K562 (cell line): Measurements from ENCODE around the gene KRTAP26-1. TPM values are rescaled to one million over a fixed set of nuclear protein-coding genes. Genes with fewer than 3 reads are reported as not detected.

Experiments
- ATAC-seq: fragments of 200-7000 bp; cut with Tn5 transposase; 3 replicates; pipeline ENCODE4 v1.9.1; 2020; ENCODE audit warnings: moderate library complexity
- BruUV-seq: library from RNA; stranded (reverse); fragments of 400-500 nt; replicated peaks from 2 replicates; lab custom pipeline; 2021; lab: Mats Ljungman, UMichigan
- CTCF ChIA-PET: fragments of 300-600 bp; formaldehyde crosslinking; extraction: SDS; loops from one replicate; lab custom pipeline; 2021; ENCODE audit warnings: low intra/inter-chr PET ratio; lab: Yijun Ruan, JAX
- POLR2A ChIA-PET: fragments of 300-600, 350-650 bp; sonication (Branson Sonifier 250); formaldehyde crosslinking; extraction: SDS; loops from one replicate; lab custom pipeline; 2021; ENCODE audit warnings: antibody characterized with exemption, inconsistent platforms; lab: Yijun Ruan, JAX
- DNase-seq, 4 experiments: peaks; one replicate each; pipeline versions ENCODE4 v3.0.0 to v3.0.0-alpha.2; 2011 to 2018; ENCODE audit warnings: low spot score in 3 of 4, mixed read lengths in 3 of 4; ENCODE audit errors: extremely low read depth in 1 of 4
- FAIRE-seq: peaks from 2 replicates; lab custom pipeline; 2011; peaks lifted over from hg19 to GRCh38; lab: Jason Lieb, UNC
- H2AFZ ChIP-seq: 2 replicates; pipeline ENCODE4 v1.6.0; 2011; ENCODE audit warnings: low read depth, low read length, control low read depth, inconsistent platforms
- H3K27ac ChIP-seq: fragments of 200-600 bp; 3 replicates; pipeline ENCODE4 v1.8.0; 2011; ENCODE audit warnings: low read depth, mild to moderate bottlenecking, control low read depth, inconsistent platforms, low read length, moderate library complexity, mixed read lengths; ENCODE audit errors: extremely low read depth
- H3K27me3 ChIP-seq, 2 experiments: fragments of 300-600 bp in 1 of 2; 2 replicates in 1 of 2; 3 replicates in 1 of 2; pipeline versions ENCODE4 v1.6.0 to v1.8.0; 2011; ENCODE audit warnings: inconsistent platforms in 2 of 2, low read length in 2 of 2, mild to moderate bottlenecking in 1 of 2, mixed read lengths in 1 of 2, moderate library complexity in 1 of 2; ENCODE audit not compliant: control insufficient read depth in 2 of 2, insufficient read depth in 2 of 2
- H3K36me3 ChIP-seq: fragments of 300-600 bp; 3 replicates; pipeline ENCODE4 v1.8.0; 2011; ENCODE audit warnings: mild to moderate bottlenecking, low read length, inconsistent platforms; ENCODE audit not compliant: control insufficient read depth, insufficient read depth
- H3K4me1 ChIP-seq, 2 experiments: fragments of 200-600 bp in 1 of 2; replicated peaks in 1 of 2; 2 replicates in 1 of 2; 3 replicates in 1 of 2; pipeline versions ENCODE4 v1.5.1 to v1.8.0; 2011; ENCODE audit warnings: inconsistent platforms in 2 of 2, low read length in 2 of 2, mild to moderate bottlenecking in 1 of 2, mixed read lengths in 1 of 2, moderate library complexity in 1 of 2; ENCODE audit not compliant: control insufficient read depth in 2 of 2, insufficient read depth in 2 of 2
- H3K4me2 ChIP-seq: 2 replicates; pipeline ENCODE4 v1.6.1; 2011; ENCODE audit warnings: low read length, control low read depth, inconsistent platforms, mixed read lengths; ENCODE audit not compliant: insufficient read depth
- H3K4me3 ChIP-seq: fragments of 200-600 bp; sonication (generic), shearing (Covaris generic); 2 replicates; pipeline ENCODE4 v1.5.1; 2016; ENCODE audit warnings: control low read depth, inconsistent platforms
- H3K79me2 ChIP-seq: fragments of 200-600 bp; 3 replicates; pipeline ENCODE4 v1.8.0; 2011; ENCODE audit warnings: low read length, inconsistent platforms; ENCODE audit not compliant: control insufficient read depth, insufficient read depth
- H3K9ac ChIP-seq, 2 experiments: 2 replicates each; pipeline versions ENCODE4 v1.6.0 to v1.6.1; 2011; ENCODE audit warnings: low read depth in 2 of 2, low read length in 2 of 2, control low read depth in 1 of 2, inconsistent platforms in 1 of 2, mild to moderate bottlenecking in 1 of 2, mixed read lengths in 1 of 2; ENCODE audit not compliant: insufficient read depth in 1 of 2
- H3K9me1 ChIP-seq: one replicate; pipeline ENCODE4 v1.6.0; 2011; ENCODE audit warnings: inconsistent platforms, mild to moderate bottlenecking, low read length, moderate library complexity; ENCODE audit not compliant: control insufficient read depth, insufficient read depth
- H3K9me3 ChIP-seq: replicated peaks from 2 replicates; pipeline ENCODE4 v1.5.1; 2011; ENCODE audit warnings: low read depth, low read length, inconsistent platforms; ENCODE audit not compliant: control insufficient read depth, insufficient read depth
- H4K20me1 ChIP-seq: replicated peaks from 2 replicates; pipeline ENCODE4 v1.6.1; 2011; ENCODE audit warnings: low read length, inconsistent platforms, mixed read lengths; ENCODE audit not compliant: control insufficient read depth, insufficient read depth
- FOXM1 ChIP-seq, 2 experiments: fragments of 450-650 bp in 1 of 2; sonication (generic) in 1 of 2; formaldehyde crosslinking in 1 of 2; IDR thresholded peaks; 2 replicates each; pipeline versions ENCODE4 v1.6.1 to v1.9.0; 2017 to 2022; ENCODE audit warnings: low read depth in 2 of 2, mild to moderate bottlenecking in 2 of 2, missing genetic modification reagents in 1 of 2, moderate library complexity in 1 of 2
- MED1 ChIP-seq: sonication (generic); formaldehyde crosslinking; IDR thresholded peaks from 2 replicates; pipeline ENCODE4 v1.8.1; 2023; ENCODE audit warnings: missing genetic modification reagents, borderline replicate concordance
- ZBTB8A ChIP-seq: fragments of 450-650 bp; IDR thresholded peaks from 2 replicates; pipeline ENCODE4 v1.6.1; 2018; ENCODE audit warnings: mild to moderate bottlenecking, moderate library complexity; ENCODE audit not compliant: partially characterized antibody
- ZHX1 ChIP-seq: fragments of 150-350 bp; conservative IDR thresholded peaks from 2 replicates; pipeline ENCODE4 v1.6.1; 2014; ENCODE audit warnings: low read length
- ZNF398 ChIP-seq: fragments of 250-450 bp; sonication (Bioruptor Pico); IDR thresholded peaks from 2 replicates; pipeline ENCODE4 v1.8.0; 2021; ENCODE audit warnings: moderate library complexity, mild to moderate bottlenecking, inconsistent platforms
- ZNF444 ChIP-seq: fragments of 250-450 bp; sonication (Bioruptor Pico); IDR thresholded peaks from 2 replicates; pipeline ENCODE4 v1.4.0; 2020; ENCODE audit warnings: mild to moderate bottlenecking, moderate library complexity
- WGBS: fragments of 100-300 bp; shearing (Covaris generic); methylation state at CpG from one replicate; pipeline ENCODE4 v1.1.6; 2016; ENCODE audit warnings: low coverage, mixed read lengths; ENCODE audit not compliant: insufficient coverage; ENCODE audit errors: missing lambda C conversion rate; 5-methylcytosine and 5-hydroxymethylcytosine counted together
- in situ Hi-C: fragments of 300-500 bp; cut with MboI; formaldehyde crosslinking; loops from 4 replicates; pipeline ENCODE4 v1.15.0; 2018; ENCODE audit warnings: inconsistent platforms, mixed read lengths
- intact Hi-C: fragments of 100-400 bp; cut with micrococcal nuclease; formaldehyde crosslinking; loops from 2 replicates; pipeline ENCODE4 v1.14.2; 2022
- polyA plus RNA-seq, 8 experiments: library from polyadenylated mRNA; depleted of rRNA in 4 of 8; stranded (reverse) in 5 of 8; unstranded in 3 of 8; fragments of >200 nt; fragmentation: Nextera tagmentation in 2 of 8; fragmentation: Illumina TruSeq in 1 of 8; extraction: Ambion mirVana in 2 of 8; extraction: Trizol in 1 of 8; gene quantifications; 2 replicates each; pipeline versions ENCODE4 v1.2.1 to v1.2.3, GENCODE V29; 2011 to 2014; ENCODE audit warnings: inconsistent platforms in 1 of 8, missing spikeins in 1 of 8
- total RNA-seq, 7 experiments: library from RNA; depleted of rRNA in 6 of 7; stranded (reverse); fragments of >200 nt in 6 of 7; fragmentation: Illumina TruSeq in 2 of 7; extraction: Trizol in 2 of 7; gene quantifications; 2 replicates each; pipeline versions ENCODE4 v1.2.1 to v1.2.3, GENCODE V29; 2011 to 2021; ENCODE audit warnings: low replicate concordance in 1 of 7

The KRTAP26-1 gene
- total and polyA plus RNA-seq, 9 of the 15 experiments (the other 6 are each of a cell fraction or from before 2014, with no cell fraction given): not detected

- Histone ChIP-seq H3K27me3 (no peaks in the 10 kb centered on the region), H3K27ac (no peak overlapping the region), H3K9me1 (no peaks in the 10 kb centered on the region), H3K4me3 (no peak overlapping the region), H3K79me2 (no peaks in the 10 kb centered on the region), H4K20me1 (no peaks in the 10 kb centered on the region), H3K4me2 (no peak overlapping the region), H3K36me3 (no peaks in the 10 kb centered on the region), H3K9me3 (no peaks in the 10 kb centered on the region), H3K4me1 (no peaks in the 10 kb centered on the region), H2AFZ (no peak overlapping the region), H3K9ac (no peak overlapping the region)
- ChIA-PET POLR2A (no interaction called here), CTCF (no interaction called here)
- intact Hi-C loops: no loop called here
- ATAC-seq (no peak), FAIRE-seq (no peak), DNase-seq (no peak)
- 0% methylated on average over 4 of the region's 4 CpGs for WGBS
- in situ Hi-C loops: no loop called here
- TF ChIP-seq ZNF398 (no peak), ZHX1 (no peak), ZBTB8A (no peak), MED1 (CRISPR knock-in tag) (no peak), ZNF444 (CRISPR knock-in tag) (no peak), FOXM1 (IDR thresholded peaks at IDR 0.05; ENCODE audit: low read depth) (no peak), FOXM1 (CRISPR knock-in tag; IDR thresholded peaks at IDR 0.05; ENCODE audit: low read depth) (no peak)
- no TSS peak for BruUV-seq
Measured at GRCh38 chr21:30338717-30339116, 18.6 kb upstream of the KRTAP26-1 start.
